Spleen (tissue), 11 donors: ENCODE measurements around the gene RFC4. TPM values are rescaled to one million over a fixed set of nuclear protein-coding genes. Genes with fewer than 3 reads are reported as not detected.
"Not testable (repeated sequence)": the region's sequence is repeated elsewhere in the genome, so short reads cannot be mapped to it uniquely, and the experiment has no call there.

Source experiments
- DNase-seq: peaks from one replicate; pipeline ENCODE4 v3.0.0-alpha.2; 2020
- H3K27ac ChIP-seq, 8 donors: fragments of 200-600 bp; sonication (generic) in 7 of 8; 1 replicate in 4 of 8; 2 replicates in 4 of 8; pipeline versions ENCODE4 v1.5.0 to v1.8.0; 2016 to 2021; ENCODE audit warnings: inconsistent platforms in 4 of 8, mild to moderate bottlenecking in 4 of 8, moderate library complexity in 1 of 8
- H3K27me3 ChIP-seq, 7 donors: fragments of 200-600 bp; sonication (generic) in 6 of 7; replicated peaks in 1 of 7; 1 replicate in 4 of 7; 2 replicates in 3 of 7; pipeline versions ENCODE4 v1.5.0 to v1.8.0; 2016 to 2021; ENCODE audit warnings: inconsistent platforms in 3 of 7, mild to moderate bottlenecking in 1 of 7
- H3K36me3 ChIP-seq, 6 donors: fragments of 200-600 bp; sonication (generic) in 5 of 6; 1 replicate in 4 of 6; 2 replicates in 2 of 6; pipeline versions ENCODE4 v1.5.0 to v1.8.0; 2016 to 2021; ENCODE audit warnings: inconsistent platforms in 2 of 6
- H3K4me1 ChIP-seq, 6 donors: fragments of 200-600 bp; sonication (generic) in 5 of 6; 1 replicate in 3 of 6; 2 replicates in 3 of 6; pipeline versions ENCODE4 v1.5.0 to v1.8.0; 2016 to 2021; ENCODE audit warnings: inconsistent platforms in 3 of 6
- H3K4me3 ChIP-seq, 8 donors: fragments of 200-600 bp; sonication (generic) in 7 of 8; 1 replicate in 4 of 8; 2 replicates in 4 of 8; pipeline versions ENCODE4 v1.5.0 to v1.8.0; 2016 to 2021; ENCODE audit warnings: inconsistent platforms in 4 of 8, mild to moderate bottlenecking in 4 of 8, moderate library complexity in 2 of 8
- H3K9me3 ChIP-seq, 8 donors: fragments of 200-600 bp; sonication (generic) in 7 of 8; 1 replicate in 4 of 8; 2 replicates in 4 of 8; pipeline versions ENCODE4 v1.5.0 to v1.8.0; 2016 to 2021; ENCODE audit warnings: inconsistent platforms in 4 of 8
- POLR2A ChIP-seq, 3 donors: fragments of 450-650 bp; IDR thresholded peaks; one replicate each; pipeline ENCODE4 v1.5.1; 2017; ENCODE audit warnings: antibody characterized with exemption in 3 of 3, mild to moderate bottlenecking in 1 of 3
- POLR2AphosphoS5 ChIP-seq, 3 donors: sonication (generic); formaldehyde crosslinking; IDR thresholded peaks; one replicate each; pipeline ENCODE4 v1.5.1; 2017; ENCODE audit warnings: antibody characterized with exemption in 3 of 3
- WGBS, 5 donors: extraction: QIAGEN DNeasy Blood & Tissue Kit in 3 of 5; methylation state at CpG; one replicate each; pipeline versions ENCODE4 v1.1.5 to v1.1.7; 2013 to 2018; 5-methylcytosine and 5-hydroxymethylcytosine counted together
- intact Hi-C: fragments of 100-400 bp; cut with DNase I; formaldehyde crosslinking; loops from one replicate; pipeline ENCODE4 v1.15.0; 2023; ENCODE audit warnings: low total_unique reads
- polyA plus RNA-seq, 3 donors: library from polyadenylated mRNA; stranded (reverse); fragments of 200-250 nt; gene quantifications; one replicate each; pipeline ENCODE4 v1.2.1, GENCODE V29; 2013
- total RNA-seq, 7 donors: library from RNA; depleted of rRNA in 3 of 7; stranded (reverse); fragments of >200 nt in 3 of 7; fragmentation: NEBNext Ultra II Directional in 4 of 7; extraction: Animal tissue kit (Norgen Biotek cat#: 25700) in 4 of 7; gene quantifications; one replicate each; pipeline versions ENCODE4 v1.1.0 to v1.2.1, GENCODE V29; 2016 to 2021
- TF ChIP-seq, protein P1 (sequence below), 11 experiments: fragments of 200-600 bp in 7 of 11; fragments of 450-650 bp in 4 of 11; sonication (generic) in 4 of 11; IDR thresholded peaks in 8 of 11; conservative IDR thresholded peaks in 3 of 11; 1 replicate in 7 of 11; 2 replicates in 4 of 11; pipeline versions ENCODE4 v1.4.0 to v1.8.0; 2016 to 2021; ENCODE audit warnings: antibody characterized with exemption in 11 of 11, inconsistent platforms in 4 of 11, mild to moderate bottlenecking in 1 of 11
- donor health status: healthy with polysubstance abuse.
- donor health status: DM: no; HTN: no; CAD: no; lungs with moderate emphysema.
- donor health status: DM: no; HTN: no; CAD: no.
- donor health status: Bipolar disorder and iron deficiency.
- donor health status: healthy.
- donor health status: DM: no; HTN: no; CAD: no.
- donor health status: DM: yes; HTN: yes; CAD: no.

The RFC4 gene
- total and polyA plus RNA-seq, 10 donors, result 14.4 to 27.2 (median 18.4) TPM

DNA sequence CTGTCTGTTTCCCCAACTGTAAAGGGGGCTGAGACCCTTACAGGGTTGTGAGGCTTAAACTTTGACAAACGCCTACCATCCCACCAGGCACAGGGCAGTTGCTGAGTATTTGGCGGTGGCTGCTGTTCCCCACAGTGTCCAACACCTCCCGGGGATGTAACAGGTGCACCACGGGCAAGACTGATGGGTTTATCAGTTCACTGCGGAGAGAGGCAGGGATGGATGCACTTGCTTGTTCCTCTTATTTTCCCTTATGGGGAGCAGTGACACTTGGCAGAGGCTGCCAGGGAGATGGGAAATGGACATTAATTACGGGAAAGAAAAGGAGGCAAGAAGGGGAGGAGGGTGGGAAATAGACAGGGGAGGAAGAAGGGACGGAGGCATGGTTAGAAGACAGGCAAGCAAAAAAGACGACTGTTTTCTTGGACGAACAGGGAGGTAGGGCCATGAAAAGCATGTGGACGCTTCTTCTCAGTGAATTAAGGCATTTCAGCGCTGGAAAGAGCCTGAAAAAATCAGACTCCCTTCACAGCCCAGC, 19.7 kb upstream of the RFC4 start:
- intact Hi-C loops, result no loop called here
- Histone ChIP-seq H3K4me1 (peaks cover 14 to 50% (median 26%) of the 10 kb centered on the region in 6 donors), H3K4me3 (peak overlapping the region in 5 of 8 donors; percentile 58 to 80 (median 65)), H3K27me3 (peaks cover 3 to 78% (median 55%) of the 10 kb centered on the region in 7 donors), H3K36me3 (no peaks in the 10 kb centered on the region), H3K27ac (no peak overlapping the region), H3K9me3 (no peaks in the 10 kb centered on the region)
- TF ChIP-seq POLR2A (IDR thresholded peaks at IDR 0.05), result no peak
- TF ChIP-seq POLR2AphosphoS5 (IDR thresholded peaks at IDR 0.05), result no peak
- no peak for DNase-seq
- 20 to 24% (median 23%) methylated on average over 11 of the region's 11 CpGs for WGBS, 5 donors

DNA sequence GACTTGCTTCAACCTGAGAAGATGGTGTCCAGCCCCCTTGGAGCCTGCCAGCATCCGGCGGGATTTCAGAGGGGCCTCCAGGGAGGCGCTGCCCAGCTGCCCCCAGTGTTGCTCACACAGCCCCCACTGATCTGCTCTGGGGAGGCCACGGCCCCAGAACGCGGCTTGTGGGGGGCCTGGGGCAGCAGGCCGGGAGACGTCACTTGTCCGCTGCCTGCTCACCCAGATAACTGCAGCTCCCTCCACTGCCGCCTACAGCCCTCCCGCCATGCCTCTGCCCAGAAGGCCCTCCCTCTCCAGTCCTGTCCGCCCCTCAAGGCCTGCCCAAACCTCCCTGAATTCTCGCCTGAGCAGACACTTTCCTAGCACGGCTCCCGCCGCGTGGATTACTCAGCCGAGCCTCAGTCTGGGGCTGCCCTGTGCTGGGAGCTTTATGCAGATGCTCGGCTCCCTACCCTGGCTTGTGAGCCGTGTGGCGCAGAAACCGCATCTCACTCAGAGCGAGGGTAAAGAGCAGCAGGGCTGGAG, 19.1 kb upstream of the RFC4 start:
- Histone ChIP-seq H3K4me3 (peak overlapping the region in 1 of 8 donors; percentile 31), H3K9me3 (no peaks in the 10 kb centered on the region), H3K27ac (no peak overlapping the region), H3K4me1 (peaks cover 14 to 50% (median 26%) of the 10 kb centered on the region in 6 donors), H3K36me3 (no peaks in the 10 kb centered on the region), H3K27me3 (peaks cover 3 to 72% (median 51%) of the 10 kb centered on the region in 7 donors)
- peak in 1 of 3 donors; percentile 9 for TF ChIP-seq POLR2AphosphoS5 (IDR thresholded peaks at IDR 0.05)
- TF ChIP-seq, protein P1, sequence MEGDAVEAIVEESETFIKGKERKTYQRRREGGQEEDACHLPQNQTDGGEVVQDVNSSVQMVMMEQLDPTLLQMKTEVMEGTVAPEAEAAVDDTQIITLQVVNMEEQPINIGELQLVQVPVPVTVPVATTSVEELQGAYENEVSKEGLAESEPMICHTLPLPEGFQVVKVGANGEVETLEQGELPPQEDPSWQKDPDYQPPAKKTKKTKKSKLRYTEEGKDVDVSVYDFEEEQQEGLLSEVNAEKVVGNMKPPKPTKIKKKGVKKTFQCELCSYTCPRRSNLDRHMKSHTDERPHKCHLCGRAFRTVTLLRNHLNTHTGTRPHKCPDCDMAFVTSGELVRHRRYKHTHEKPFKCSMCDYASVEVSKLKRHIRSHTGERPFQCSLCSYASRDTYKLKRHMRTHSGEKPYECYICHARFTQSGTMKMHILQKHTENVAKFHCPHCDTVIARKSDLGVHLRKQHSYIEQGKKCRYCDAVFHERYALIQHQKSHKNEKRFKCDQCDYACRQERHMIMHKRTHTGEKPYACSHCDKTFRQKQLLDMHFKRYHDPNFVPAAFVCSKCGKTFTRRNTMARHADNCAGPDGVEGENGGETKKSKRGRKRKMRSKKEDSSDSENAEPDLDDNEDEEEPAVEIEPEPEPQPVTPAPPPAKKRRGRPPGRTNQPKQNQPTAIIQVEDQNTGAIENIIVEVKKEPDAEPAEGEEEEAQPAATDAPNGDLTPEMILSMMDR (IDR thresholded peaks at IDR 0.05 in 8 of 11, conservative IDR thresholded peaks at IDR 0.05 in 3 of 11), result no peak
- TF ChIP-seq POLR2A (IDR thresholded peaks at IDR 0.05), result no peak
- WGBS, 5 donors, result 6 to 19% (median 7%) methylated on average over 17 to 23 of the region's 23 CpGs
- intact Hi-C loops, result no loop called here
- DNase-seq, result peak; percentile 81

- DNase-seq, result no peak
- Histone ChIP-seq H3K9me3 (no peaks in the 10 kb centered on the region), H3K27me3 (peaks cover 3 to 64% (median 44%) of the 10 kb centered on the region in 7 donors), H3K36me3 (no peaks in the 10 kb centered on the region), H3K4me1 (peaks cover 14 to 50% (median 26%) of the 10 kb centered on the region in 6 donors), H3K27ac (no peak overlapping the region), H3K4me3 (no peak overlapping the region)
- intact Hi-C loops, result loop anchor here (5.0 kb wide), 1 partner anchor 212 kb away; the partner anchor contains the start of gene AHSG
- TF ChIP-seq, protein P1 (IDR thresholded peaks at IDR 0.05 in 8 of 11, conservative IDR thresholded peaks at IDR 0.05 in 3 of 11), result no peak
- TF ChIP-seq POLR2A (IDR thresholded peaks at IDR 0.05) (no peak), POLR2AphosphoS5 (IDR thresholded peaks at IDR 0.05) (no peak)
- 40 to 66% (median 47%) methylated on average over 17 to 18 of the region's 18 CpGs for WGBS, 5 donors
Observed at GRCh38 chr3:186824430-186825139, 18.3 kb upstream of the RFC4 start.

GRCh38 chr3:186823386-186823785, 17.1 kb upstream of the RFC4 start:
- intact Hi-C loops, result loop anchor here (5.0 kb wide), 1 partner anchor 211 kb away; the partner anchor contains the start of gene AHSG
- peaks cover 14 to 45% (median 26%) of the 10 kb centered on the region in 6 donors for H3K4me1 ChIP-seq
- no peaks in the 10 kb centered on the region for H3K36me3 ChIP-seq
- H3K27ac ChIP-seq, result no peak overlapping the region
- no peak overlapping the region for H3K4me3 ChIP-seq
- WGBS, 5 donors, result 80 to 93% (median 85%) methylated on average over 2 of the region's 2 CpGs
- H3K27me3 ChIP-seq, result peaks cover 0 to 52% (median 32%) of the 10 kb centered on the region in 7 donors
- TF ChIP-seq POLR2AphosphoS5 (IDR thresholded peaks at IDR 0.05), result no peak
- TF ChIP-seq, protein P1 (IDR thresholded peaks at IDR 0.05 in 8 of 11, conservative IDR thresholded peaks at IDR 0.05 in 3 of 11), result no peak
- TF ChIP-seq POLR2A (IDR thresholded peaks at IDR 0.05), result no peak
- no peaks in the 10 kb centered on the region for H3K9me3 ChIP-seq
- no peak for DNase-seq

GRCh38 chr3:186822388-186822759, 16.1 kb upstream of the RFC4 start:
- intact Hi-C loops, result loop anchor here (5.0 kb wide), 1 partner anchor 210 kb away; the partner anchor contains the start of gene AHSG
- WGBS, 5 donors, result 67 to 89% (median 81%) methylated on average over 1 of the region's 1 CpG
- not testable (repeated sequence) for H3K9me3 ChIP-seq, H3K27ac ChIP-seq, DNase-seq, H3K4me3 ChIP-seq, H3K36me3 ChIP-seq
- Histone ChIP-seq H3K4me1 (peaks cover 10 to 35% (median 21%) of the 10 kb centered on the region in 6 donors), H3K27me3 (peaks cover 0 to 44% (median 25%) of the 10 kb centered on the region in 7 donors)
